ENCODE results near the gene FHIT.
"Not testable (repeated sequence)": the region's sequence is repeated elsewhere in the genome, so short reads cannot be mapped to it uniquely, and the experiment has no call there.

Gene FHIT

DNA sequence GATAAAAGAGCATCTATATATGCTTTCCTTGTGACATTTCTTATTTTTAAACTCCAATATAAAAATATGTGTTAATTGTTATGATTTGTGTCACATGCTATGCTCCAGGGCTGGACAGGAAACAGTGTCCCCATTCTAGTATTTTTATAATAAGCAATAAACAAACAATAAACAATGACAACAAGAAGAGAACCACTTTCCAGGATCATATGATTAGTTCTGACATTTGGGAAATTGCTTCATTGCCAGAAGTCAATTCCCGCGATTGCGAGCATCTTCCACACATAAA, 260.9 kb downstream of the FHIT start:
- H3K4me2 ChIP-seq (ENCODE audit: low read depth, low read length, poor library complexity, severe bottlenecking) = no peak overlapping the region
- no peaks in the 10 kb centered on the region for H3K27me3 ChIP-seq (ENCODE audit: low read length)
- H3K9ac ChIP-seq (ENCODE audit: low read length) = no peak overlapping the region
- no peak overlapping the region for H2AFZ ChIP-seq (ENCODE audit: low read depth, low read length, severe bottlenecking)
- H3K27ac ChIP-seq (ENCODE audit: low read depth, low read length) = no peak overlapping the region
- no peaks in the 10 kb centered on the region for H3K9me2 ChIP-seq (replicated peaks; ENCODE audit: insufficient read depth, low read length)
- H3F3A ChIP-seq (ENCODE audit: insufficient read depth) = no peaks in the 10 kb centered on the region
- no peaks in the 10 kb centered on the region for H3K9me3 ChIP-seq (ENCODE audit: insufficient read depth, low read length)
- TF ChIP-seq, protein P1, sequence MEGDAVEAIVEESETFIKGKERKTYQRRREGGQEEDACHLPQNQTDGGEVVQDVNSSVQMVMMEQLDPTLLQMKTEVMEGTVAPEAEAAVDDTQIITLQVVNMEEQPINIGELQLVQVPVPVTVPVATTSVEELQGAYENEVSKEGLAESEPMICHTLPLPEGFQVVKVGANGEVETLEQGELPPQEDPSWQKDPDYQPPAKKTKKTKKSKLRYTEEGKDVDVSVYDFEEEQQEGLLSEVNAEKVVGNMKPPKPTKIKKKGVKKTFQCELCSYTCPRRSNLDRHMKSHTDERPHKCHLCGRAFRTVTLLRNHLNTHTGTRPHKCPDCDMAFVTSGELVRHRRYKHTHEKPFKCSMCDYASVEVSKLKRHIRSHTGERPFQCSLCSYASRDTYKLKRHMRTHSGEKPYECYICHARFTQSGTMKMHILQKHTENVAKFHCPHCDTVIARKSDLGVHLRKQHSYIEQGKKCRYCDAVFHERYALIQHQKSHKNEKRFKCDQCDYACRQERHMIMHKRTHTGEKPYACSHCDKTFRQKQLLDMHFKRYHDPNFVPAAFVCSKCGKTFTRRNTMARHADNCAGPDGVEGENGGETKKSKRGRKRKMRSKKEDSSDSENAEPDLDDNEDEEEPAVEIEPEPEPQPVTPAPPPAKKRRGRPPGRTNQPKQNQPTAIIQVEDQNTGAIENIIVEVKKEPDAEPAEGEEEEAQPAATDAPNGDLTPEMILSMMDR (IDR thresholded peaks at IDR 0.05; ENCODE audit: insufficient read depth, low read length, poor library complexity, severe bottlenecking) = no peak
- no peak for TF ChIP-seq EZH2phosphoT487 (conservative IDR thresholded peaks at IDR 0.05; ENCODE audit: low read length)
- H3K4me3 ChIP-seq (ENCODE audit: insufficient read depth, low read length, poor library complexity, severe bottlenecking) = no peak overlapping the region
- H3K79me2 ChIP-seq (ENCODE audit: insufficient read depth, low read length) = no peaks in the 10 kb centered on the region
- no peaks in the 10 kb centered on the region for H4K20me1 ChIP-seq (ENCODE audit: low read depth, low read length)
- no peaks in the 10 kb centered on the region for H3K36me3 ChIP-seq (ENCODE audit: low read length)

GRCh38 chr3:60989626-60990441, 261.4 kb downstream of the FHIT start:
- H3K36me3 ChIP-seq (ENCODE audit: low read length) = no peaks in the 10 kb centered on the region
- H4K20me1 ChIP-seq (ENCODE audit: low read depth, low read length) = no peaks in the 10 kb centered on the region
- no peaks in the 10 kb centered on the region for H3K79me2 ChIP-seq (ENCODE audit: insufficient read depth, low read length)
- H3K27ac ChIP-seq (ENCODE audit: low read depth, low read length) = no peak overlapping the region
- no peak overlapping the region for H2AFZ ChIP-seq (ENCODE audit: low read depth, low read length, severe bottlenecking)
- no peak overlapping the region for H3K4me3 ChIP-seq (ENCODE audit: insufficient read depth, low read length, poor library complexity, severe bottlenecking)
- H3K9me3 ChIP-seq (ENCODE audit: insufficient read depth, low read length) = no peaks in the 10 kb centered on the region
- TF ChIP-seq, protein P1 (IDR thresholded peaks at IDR 0.05; ENCODE audit: insufficient read depth, low read length, poor library complexity, severe bottlenecking) = no peak
- no peak for TF ChIP-seq EZH2phosphoT487 (conservative IDR thresholded peaks at IDR 0.05; ENCODE audit: low read length)
- no peak overlapping the region for H3K9ac ChIP-seq (ENCODE audit: low read length)
- no peak overlapping the region for H3K4me2 ChIP-seq (ENCODE audit: low read depth, low read length, poor library complexity, severe bottlenecking)
- H3K9me2 ChIP-seq (replicated peaks; ENCODE audit: insufficient read depth, low read length) = no peaks in the 10 kb centered on the region
- no peaks in the 10 kb centered on the region for H3F3A ChIP-seq (ENCODE audit: insufficient read depth)
- no peaks in the 10 kb centered on the region for H3K27me3 ChIP-seq (ENCODE audit: low read length)

- H3K27ac ChIP-seq (ENCODE audit: low read depth, low read length); H3K4me2 ChIP-seq (ENCODE audit: low read depth, low read length, poor library complexity, severe bottlenecking); H2AFZ ChIP-seq (ENCODE audit: low read depth, low read length, severe bottlenecking); H3K36me3 ChIP-seq (ENCODE audit: low read length); H3K9me2 ChIP-seq (replicated peaks; ENCODE audit: insufficient read depth, low read length); H3K27me3 ChIP-seq (ENCODE audit: low read length); H3F3A ChIP-seq (ENCODE audit: insufficient read depth); H3K9me3 ChIP-seq (ENCODE audit: insufficient read depth, low read length); H3K9ac ChIP-seq (ENCODE audit: low read length); H3K79me2 ChIP-seq (ENCODE audit: insufficient read depth, low read length); H4K20me1 ChIP-seq (ENCODE audit: low read depth, low read length); H3K4me3 ChIP-seq (ENCODE audit: insufficient read depth, low read length, poor library complexity, severe bottlenecking): not testable (repeated sequence)
Observed at GRCh38 chr3:60987191-60987590, 264.1 kb downstream of the FHIT start.

DNA sequence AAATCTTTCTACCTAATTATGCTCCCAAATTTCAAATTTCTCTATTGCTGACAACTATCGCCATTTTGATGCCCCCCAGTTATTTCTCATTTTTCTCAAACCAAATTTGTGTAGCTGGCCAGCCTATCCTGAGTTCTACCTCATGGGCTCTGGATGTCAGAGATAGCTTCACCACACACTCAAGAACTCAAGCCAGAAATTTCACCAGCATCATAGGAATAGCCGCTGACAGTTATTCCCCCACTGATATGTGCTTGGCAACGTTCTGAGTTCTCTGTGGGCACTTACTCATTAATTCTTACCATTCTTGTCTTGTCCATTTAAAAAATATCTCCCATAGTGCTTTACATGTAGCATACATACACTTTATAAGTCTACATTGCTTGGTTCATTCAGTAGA, 264.7 kb downstream of the FHIT start:
- Histone ChIP-seq H3K4me3 (ENCODE audit: insufficient read depth, low read length, poor library complexity, severe bottlenecking) (no peak overlapping the region), H3K79me2 (ENCODE audit: insufficient read depth, low read length) (no peaks in the 10 kb centered on the region), H3K9ac (ENCODE audit: low read length) (no peak overlapping the region), H4K20me1 (ENCODE audit: low read depth, low read length) (no peaks in the 10 kb centered on the region), H3K27ac (ENCODE audit: low read depth, low read length) (no peak overlapping the region), H3K36me3 (ENCODE audit: low read length) (no peaks in the 10 kb centered on the region), H3F3A (ENCODE audit: insufficient read depth) (no peaks in the 10 kb centered on the region), H3K4me2 (ENCODE audit: low read depth, low read length, poor library complexity, severe bottlenecking) (no peak overlapping the region), H3K9me3 (ENCODE audit: insufficient read depth, low read length) (no peaks in the 10 kb centered on the region), H3K9me2 (replicated peaks; ENCODE audit: insufficient read depth, low read length) (no peaks in the 10 kb centered on the region), H3K27me3 (ENCODE audit: low read length) (no peaks in the 10 kb centered on the region), H2AFZ (ENCODE audit: low read depth, low read length, severe bottlenecking) (no peak overlapping the region)
- no peak for TF ChIP-seq EZH2phosphoT487 (conservative IDR thresholded peaks at IDR 0.05; ENCODE audit: low read length)
- TF ChIP-seq, protein P1 (IDR thresholded peaks at IDR 0.05; ENCODE audit: insufficient read depth, low read length, poor library complexity, severe bottlenecking) = no peak
